H1 (cell line): ENCODE measurements around the gene TNFRSF1A. TPM values are rescaled to one million over a fixed set of nuclear protein-coding genes. Genes with fewer than 3 reads are reported as not detected.

Experiments used
- SIX5 ChIP-seq: IDR thresholded peaks from 2 replicates; pipeline ENCODE4 v1.6.1; 2011; ENCODE audit warnings: mild to moderate bottlenecking, low read depth, low read length
- TBP ChIP-seq: IDR thresholded peaks from 2 replicates; pipeline ENCODE4 v1.6.1; 2011; ENCODE audit warnings: low read depth, low read length, improper control_type of control experiment
- polyA plus RNA-seq, 7 experiments: library from polyadenylated mRNA; depleted of rRNA in 3 of 7; stranded (reverse) in 5 of 7; unstranded in 2 of 7; fragments of >200 nt in 5 of 7; fragments of 200-250 nt in 2 of 7; gene quantifications; 1 replicate in 5 of 7; 2 replicates in 1 of 7; 4 replicates in 1 of 7; pipeline versions ENCODE4 v1.2.1 to v1.2.3, GENCODE V29; 2011 to 2013; ENCODE audit warnings: missing spikeins in 2 of 7, mixed read lengths in 2 of 7
- total RNA-seq: library from RNA; stranded (reverse); fragmentation: NEBNext Ultra II Directional; extraction: Animal tissue kit (Norgen Biotek cat#: 25700); gene quantifications from 2 replicates; pipeline ENCODE4 v1.2.1, GENCODE V29; 2021
- TF ChIP-seq, protein P1 (sequence below): fragments of 300-600 bp; sonication (generic); IDR thresholded peaks from 2 replicates; pipeline ENCODE4 v1.7.1; 2012; ENCODE audit warnings: low read length, moderate library complexity, mild to moderate bottlenecking, inconsistent platforms; ENCODE audit not compliant: insufficient replicate concordance

TNFRSF1A gene
- total and polyA plus RNA-seq, 2 of the 8 experiments (the other 6 are each of a cell fraction or from before 2014, with no cell fraction given), result 28.7 to 42.1 TPM

DNA sequence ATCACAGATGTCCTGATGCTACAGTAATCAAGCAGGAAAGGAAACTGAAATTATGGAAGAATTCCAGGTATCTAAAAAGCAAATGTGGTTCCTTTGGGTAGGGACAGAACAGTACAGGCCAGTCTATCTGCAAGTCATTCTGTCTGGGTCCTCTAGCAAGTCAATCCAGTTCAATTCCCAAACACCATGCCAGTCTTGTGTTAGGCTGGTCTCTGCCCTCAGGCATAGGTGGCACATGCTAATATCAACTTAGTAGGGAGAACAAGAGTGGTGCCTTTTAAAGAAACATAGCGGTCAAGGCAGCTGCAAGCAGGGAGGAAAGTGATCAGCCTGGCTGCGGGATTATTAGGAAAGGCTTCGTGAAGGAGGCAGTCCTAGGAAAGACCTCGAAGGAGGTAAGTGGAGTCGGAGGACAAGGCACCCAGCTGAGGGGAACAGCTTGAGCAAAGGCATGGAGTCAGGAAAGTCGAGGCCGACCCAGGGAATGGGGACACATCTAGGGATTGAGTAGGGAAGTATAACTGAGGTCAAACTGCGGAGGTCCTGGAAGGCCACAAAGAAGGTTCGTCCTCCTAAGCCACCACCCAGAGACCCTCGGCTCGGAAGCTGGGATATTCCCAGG, 35.2 kb downstream of the TNFRSF1A start (continued):
- no peak for TF ChIP-seq TBP
- TF ChIP-seq, protein P1, sequence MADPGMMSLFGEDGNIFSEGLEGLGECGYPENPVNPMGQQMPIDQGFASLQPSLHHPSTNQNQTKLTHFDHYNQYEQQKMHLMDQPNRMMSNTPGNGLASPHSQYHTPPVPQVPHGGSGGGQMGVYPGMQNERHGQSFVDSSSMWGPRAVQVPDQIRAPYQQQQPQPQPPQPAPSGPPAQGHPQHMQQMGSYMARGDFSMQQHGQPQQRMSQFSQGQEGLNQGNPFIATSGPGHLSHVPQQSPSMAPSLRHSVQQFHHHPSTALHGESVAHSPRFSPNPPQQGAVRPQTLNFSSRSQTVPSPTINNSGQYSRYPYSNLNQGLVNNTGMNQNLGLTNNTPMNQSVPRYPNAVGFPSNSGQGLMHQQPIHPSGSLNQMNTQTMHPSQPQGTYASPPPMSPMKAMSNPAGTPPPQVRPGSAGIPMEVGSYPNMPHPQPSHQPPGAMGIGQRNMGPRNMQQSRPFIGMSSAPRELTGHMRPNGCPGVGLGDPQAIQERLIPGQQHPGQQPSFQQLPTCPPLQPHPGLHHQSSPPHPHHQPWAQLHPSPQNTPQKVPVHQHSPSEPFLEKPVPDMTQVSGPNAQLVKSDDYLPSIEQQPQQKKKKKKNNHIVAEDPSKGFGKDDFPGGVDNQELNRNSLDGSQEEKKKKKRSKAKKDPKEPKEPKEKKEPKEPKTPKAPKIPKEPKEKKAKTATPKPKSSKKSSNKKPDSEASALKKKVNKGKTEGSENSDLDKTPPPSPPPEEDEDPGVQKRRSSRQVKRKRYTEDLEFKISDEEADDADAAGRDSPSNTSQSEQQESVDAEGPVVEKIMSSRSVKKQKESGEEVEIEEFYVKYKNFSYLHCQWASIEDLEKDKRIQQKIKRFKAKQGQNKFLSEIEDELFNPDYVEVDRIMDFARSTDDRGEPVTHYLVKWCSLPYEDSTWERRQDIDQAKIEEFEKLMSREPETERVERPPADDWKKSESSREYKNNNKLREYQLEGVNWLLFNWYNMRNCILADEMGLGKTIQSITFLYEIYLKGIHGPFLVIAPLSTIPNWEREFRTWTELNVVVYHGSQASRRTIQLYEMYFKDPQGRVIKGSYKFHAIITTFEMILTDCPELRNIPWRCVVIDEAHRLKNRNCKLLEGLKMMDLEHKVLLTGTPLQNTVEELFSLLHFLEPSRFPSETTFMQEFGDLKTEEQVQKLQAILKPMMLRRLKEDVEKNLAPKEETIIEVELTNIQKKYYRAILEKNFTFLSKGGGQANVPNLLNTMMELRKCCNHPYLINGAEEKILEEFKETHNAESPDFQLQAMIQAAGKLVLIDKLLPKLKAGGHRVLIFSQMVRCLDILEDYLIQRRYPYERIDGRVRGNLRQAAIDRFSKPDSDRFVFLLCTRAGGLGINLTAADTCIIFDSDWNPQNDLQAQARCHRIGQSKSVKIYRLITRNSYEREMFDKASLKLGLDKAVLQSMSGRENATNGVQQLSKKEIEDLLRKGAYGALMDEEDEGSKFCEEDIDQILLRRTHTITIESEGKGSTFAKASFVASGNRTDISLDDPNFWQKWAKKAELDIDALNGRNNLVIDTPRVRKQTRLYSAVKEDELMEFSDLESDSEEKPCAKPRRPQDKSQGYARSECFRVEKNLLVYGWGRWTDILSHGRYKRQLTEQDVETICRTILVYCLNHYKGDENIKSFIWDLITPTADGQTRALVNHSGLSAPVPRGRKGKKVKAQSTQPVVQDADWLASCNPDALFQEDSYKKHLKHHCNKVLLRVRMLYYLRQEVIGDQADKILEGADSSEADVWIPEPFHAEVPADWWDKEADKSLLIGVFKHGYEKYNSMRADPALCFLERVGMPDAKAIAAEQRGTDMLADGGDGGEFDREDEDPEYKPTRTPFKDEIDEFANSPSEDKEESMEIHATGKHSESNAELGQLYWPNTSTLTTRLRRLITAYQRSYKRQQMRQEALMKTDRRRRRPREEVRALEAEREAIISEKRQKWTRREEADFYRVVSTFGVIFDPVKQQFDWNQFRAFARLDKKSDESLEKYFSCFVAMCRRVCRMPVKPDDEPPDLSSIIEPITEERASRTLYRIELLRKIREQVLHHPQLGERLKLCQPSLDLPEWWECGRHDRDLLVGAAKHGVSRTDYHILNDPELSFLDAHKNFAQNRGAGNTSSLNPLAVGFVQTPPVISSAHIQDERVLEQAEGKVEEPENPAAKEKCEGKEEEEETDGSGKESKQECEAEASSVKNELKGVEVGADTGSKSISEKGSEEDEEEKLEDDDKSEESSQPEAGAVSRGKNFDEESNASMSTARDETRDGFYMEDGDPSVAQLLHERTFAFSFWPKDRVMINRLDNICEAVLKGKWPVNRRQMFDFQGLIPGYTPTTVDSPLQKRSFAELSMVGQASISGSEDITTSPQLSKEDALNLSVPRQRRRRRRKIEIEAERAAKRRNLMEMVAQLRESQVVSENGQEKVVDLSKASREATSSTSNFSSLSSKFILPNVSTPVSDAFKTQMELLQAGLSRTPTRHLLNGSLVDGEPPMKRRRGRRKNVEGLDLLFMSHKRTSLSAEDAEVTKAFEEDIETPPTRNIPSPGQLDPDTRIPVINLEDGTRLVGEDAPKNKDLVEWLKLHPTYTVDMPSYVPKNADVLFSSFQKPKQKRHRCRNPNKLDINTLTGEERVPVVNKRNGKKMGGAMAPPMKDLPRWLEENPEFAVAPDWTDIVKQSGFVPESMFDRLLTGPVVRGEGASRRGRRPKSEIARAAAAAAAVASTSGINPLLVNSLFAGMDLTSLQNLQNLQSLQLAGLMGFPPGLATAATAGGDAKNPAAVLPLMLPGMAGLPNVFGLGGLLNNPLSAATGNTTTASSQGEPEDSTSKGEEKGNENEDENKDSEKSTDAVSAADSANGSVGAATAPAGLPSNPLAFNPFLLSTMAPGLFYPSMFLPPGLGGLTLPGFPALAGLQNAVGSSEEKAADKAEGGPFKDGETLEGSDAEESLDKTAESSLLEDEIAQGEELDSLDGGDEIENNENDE, result no peak
- TF ChIP-seq SIX5, result no peak
